GM12878 (cell line): ENCODE measurements around the gene TNPO2. TPM values are rescaled to one million over a fixed set of nuclear protein-coding genes. Genes with fewer than 3 reads are reported as not detected.

Source experiments
- ATAC-seq: fragments of 200-7000 bp; cut with Tn5 transposase; 3 replicates; pipeline ENCODE4 v1.9.1; 2020; ENCODE audit warnings: mild to moderate bottlenecking, moderate library complexity
- BruUV-seq: library from RNA; stranded (reverse); fragments of 400-500 nt; replicated peaks from 2 replicates; lab custom pipeline; 2021; lab: Mats Ljungman, UMichigan
- CTCF ChIA-PET: fragments of 300-600 bp; sonication (Branson Sonifier 250); formaldehyde crosslinking; extraction: SDS; loops from one replicate; lab custom pipeline; 2021; ENCODE audit warnings: inconsistent platforms; lab: Yijun Ruan, JAX
- POLR2A ChIA-PET: fragments of 350-600 bp; formaldehyde crosslinking; extraction: SDS; loops from one replicate; lab custom pipeline; 2021; ENCODE audit warnings: inconsistent platforms; lab: Charles Lee
- RAD21 ChIA-PET: fragments of 300-600 bp; sonication (Branson Sonifier 250); formaldehyde crosslinking; loops from one replicate; lab custom pipeline; 2023; ENCODE audit warnings: antibody characterized with exemption; ENCODE audit not compliant: unreplicated experiment; lab: Charles Lee
- SMC1A ChIA-PET: fragments of 300-600 bp; sonication (Branson Sonifier 250); formaldehyde crosslinking; loops from one replicate; lab custom pipeline; 2023; ENCODE audit not compliant: unreplicated experiment, uncharacterized antibody; lab: Charles Lee
- DNase-seq: peaks from one replicate; pipeline ENCODE4 v3.0.0-alpha.2; 2011; ENCODE audit warnings: low read depth, low spot score
- FAIRE-seq: peaks from 3 replicates; lab custom pipeline; 2011; peaks lifted over from hg19 to GRCh38; lab: Jason Lieb, UNC
- H2AFZ ChIP-seq: 2 replicates; pipeline ENCODE4 v1.6.0; 2011; ENCODE audit warnings: low read depth, low read length, control low read depth; ENCODE audit not compliant: control insufficient read depth
- H3K27ac ChIP-seq: 2 replicates; pipeline ENCODE4 v1.5.1; 2011; ENCODE audit warnings: control low read depth; ENCODE audit not compliant: control insufficient read depth, insufficient read depth
- H3K27me3 ChIP-seq, 2 experiments: replicated peaks in 1 of 2; 2 replicates each; pipeline versions ENCODE4 v1.6.0 to v1.6.1; 2011; ENCODE audit warnings: low read length in 1 of 2; ENCODE audit not compliant: control insufficient read depth in 2 of 2, insufficient read depth in 2 of 2
- H3K36me3 ChIP-seq, 2 experiments: 2 replicates each; pipeline ENCODE4 v1.5.1; 2011; ENCODE audit warnings: low read length in 1 of 2; ENCODE audit not compliant: control insufficient read depth in 2 of 2, insufficient read depth in 2 of 2
- H3K4me1 ChIP-seq: 2 replicates; pipeline ENCODE4 v1.6.1; 2011; ENCODE audit warnings: mild to moderate bottlenecking, low read length, moderate library complexity, mixed read lengths; ENCODE audit not compliant: control insufficient read depth, insufficient read depth
- H3K4me2 ChIP-seq: 2 replicates; pipeline ENCODE4 v1.6.0; 2011; ENCODE audit warnings: control low read depth; ENCODE audit not compliant: control insufficient read depth, insufficient read depth
- H3K4me3 ChIP-seq: fragments of 200-600 bp; sonication (generic); 2 replicates; pipeline ENCODE4 v1.5.1; 2016
- H3K79me2 ChIP-seq: 2 replicates; pipeline ENCODE4 v1.6.0; 2011; ENCODE audit warnings: low read length; ENCODE audit not compliant: control insufficient read depth, insufficient read depth
- H3K9ac ChIP-seq: 2 replicates; pipeline ENCODE4 v1.8.0; 2011; ENCODE audit warnings: low read length, control low read depth, mixed read lengths; ENCODE audit not compliant: control insufficient read depth, insufficient read depth
- H3K9me3 ChIP-seq: replicated peaks from 3 replicates; pipeline ENCODE4 v1.5.1; 2011; ENCODE audit warnings: mild to moderate bottlenecking, low read length; ENCODE audit not compliant: control insufficient read depth, insufficient read depth
- H4K20me1 ChIP-seq: 2 replicates; pipeline ENCODE4 v1.6.0; 2011; ENCODE audit not compliant: control insufficient read depth, insufficient read depth
- BACH1 ChIP-seq: fragments of 450-650 bp; IDR thresholded peaks from 2 replicates; pipeline ENCODE4 v1.6.1; 2017; ENCODE audit warnings: mild to moderate bottlenecking, borderline replicate concordance
- NRF1 ChIP-seq: conservative IDR thresholded peaks from 2 replicates; pipeline ENCODE4 v1.6.1; 2011; ENCODE audit warnings: mild to moderate bottlenecking, low read depth, low read length, improper control_type of control experiment
- POLR2A ChIP-seq: IDR thresholded peaks from 2 replicates; pipeline ENCODE4 v1.6.1; 2011; ENCODE audit warnings: low read depth, mild to moderate bottlenecking, low read length
- POLR2AphosphoS5 ChIP-seq: IDR thresholded peaks from 2 replicates; pipeline ENCODE4 v1.6.1; 2011; ENCODE audit warnings: mild to moderate bottlenecking, low read length, inconsistent platforms
- SMC3 ChIP-seq: IDR thresholded peaks from 2 replicates; pipeline ENCODE4 v1.6.1; 2011; ENCODE audit warnings: low read length, improper control_type of control experiment, borderline replicate concordance
- WGBS: methylation state at CpG from one replicate; pipeline ENCODE4 v1.1.6; 2016; ENCODE audit warnings: low lambda C conversion rate; ENCODE audit not compliant: insufficient replicate concordance, insufficient coverage; ENCODE audit errors: missing lambda C conversion rate; 5-methylcytosine and 5-hydroxymethylcytosine counted together
- in situ Hi-C: fragments of 300-500 bp; cut with MboI; formaldehyde crosslinking; loops from 9 replicates; pipeline ENCODE4 v1.14.3; 2018; ENCODE audit warnings: mixed read lengths
- intact Hi-C: fragments of 100-400 bp; cut with micrococcal nuclease; formaldehyde crosslinking; loops from one replicate; pipeline ENCODE4 v1.14.2; 2022; ENCODE audit not compliant: unreplicated experiment
- polyA plus RNA-seq, 11 experiments: library from polyadenylated mRNA; depleted of rRNA in 4 of 11; unstranded in 6 of 11; stranded (reverse) in 5 of 11; fragments of >200 nt; fragmentation: Nextera tagmentation in 4 of 11; fragmentation: Illumina TruSeq in 1 of 11; extraction: Ambion mirVana in 4 of 11; extraction: Trizol in 1 of 11; gene quantifications; 1 replicate in 1 of 11; 2 replicates in 10 of 11; pipeline versions ENCODE4 v1.2.1 to v1.2.3, GENCODE V29; 2011 to 2016; ENCODE audit warnings: inconsistent platforms in 2 of 11, missing spikeins in 2 of 11, low read depth in 1 of 11
- total RNA-seq, 4 experiments: library from RNA; depleted of rRNA in 3 of 4; stranded (reverse); fragments of >200 nt in 3 of 4; fragmentation: Illumina TruSeq in 1 of 4; extraction: Trizol in 1 of 4; gene quantifications; 2 replicates each; pipeline versions ENCODE4 v1.2.1 to v1.2.3, GENCODE V29; 2013 to 2021

The TNPO2 gene
- total and polyA plus RNA-seq, 10 of the 15 experiments (the other 5 are each of a cell fraction or from before 2014, with no cell fraction given) = 5.5 to 99.7 (median 29.6) TPM

DNA sequence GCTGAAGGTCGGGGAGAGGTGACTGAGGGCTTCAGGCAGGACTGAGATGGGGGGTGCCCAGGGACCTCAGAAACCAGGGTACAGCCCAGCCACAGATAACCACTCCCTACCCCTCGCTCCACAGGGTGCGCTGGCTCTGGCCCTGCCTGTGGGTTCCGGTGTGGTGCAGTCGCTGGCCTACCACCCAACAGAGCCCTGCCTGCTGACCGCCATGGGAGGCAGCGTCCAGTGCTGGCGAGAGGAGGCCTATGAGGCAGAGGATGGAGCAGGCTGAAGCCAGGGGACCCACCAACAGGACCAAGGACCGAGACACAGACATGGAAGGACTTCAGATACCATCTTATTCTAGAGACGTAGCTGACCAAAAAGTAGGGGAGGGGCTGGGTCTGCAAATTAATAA is 48.3 kb downstream of the TNPO2 start:
- Histone ChIP-seq H3K27ac (no peak overlapping the region), H3K4me3 (no peak overlapping the region)
- intact Hi-C loops = no loop called here
- POLR2A ChIA-PET = no interaction called here
- TF ChIP-seq POLR2A (peak; percentile 56), NRF1 (no peak)
- TF ChIP-seq, all 136 proteins: peak for 1
- ATAC-seq = no peak
- no peak for DNase-seq
- H3K9me3 ChIP-seq = no peaks in the 10 kb centered on the region
- SMC1A ChIA-PET = no interaction called here
- CTCF ChIA-PET = interaction anchor here (1.6 kb wide), 1 partner anchor 48 kb away, joined by 5 read pairs; the partner anchor contains the start of gene TNPO2
- in situ Hi-C loops = no loop called here
- RAD21 ChIA-PET = no interaction called here
- no peak for FAIRE-seq
- H3K9ac ChIP-seq = no peak overlapping the region
- H3K27me3 ChIP-seq = no peaks in the 10 kb centered on the region
- BruUV-seq = no TSS peak
- 98% methylated on average over 10 of the region's 10 CpGs for whole genome bisulfite sequencing
- H3K79me2 ChIP-seq = peaks cover 13% of the 10 kb centered on the region
- H2AFZ ChIP-seq = no peak overlapping the region
- H4K20me1 ChIP-seq = no peaks in the 10 kb centered on the region; the same call in 1 of the 2 replicates
- no peak overlapping the region for H3K4me2 ChIP-seq
- peaks cover 9% of the 10 kb centered on the region for H3K4me1 ChIP-seq
- H3K36me3 ChIP-seq = peaks cover 31 to 35% of the 10 kb centered on the region in 2 experiments

DNA sequence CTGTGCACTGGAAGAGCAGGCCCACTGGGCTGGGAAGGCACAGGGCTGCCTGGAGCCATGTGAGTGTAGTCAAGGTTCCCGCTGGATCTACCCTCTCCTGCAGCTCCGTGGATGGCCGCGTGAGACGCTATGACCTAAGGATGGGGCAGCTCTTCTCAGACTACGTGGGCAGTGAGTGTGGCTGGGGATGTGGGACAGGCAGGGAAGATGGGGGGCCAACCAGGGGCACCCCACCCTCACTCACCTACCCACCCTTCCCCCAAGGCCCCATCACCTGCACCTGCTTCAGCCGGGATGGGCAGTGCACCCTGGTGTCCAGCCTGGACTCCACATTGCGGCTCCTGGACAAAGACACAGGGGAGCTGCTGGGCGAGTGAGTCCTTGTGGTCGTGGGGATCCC is 51.0 kb downstream of the TNPO2 start:
- no peaks in the 10 kb centered on the region; the same call in 1 of the 2 replicates for H4K20me1 ChIP-seq
- no peak overlapping the region for H2AFZ ChIP-seq
- RAD21 ChIA-PET = interaction anchor here (1.5 to 2.1 kb wide), 3 partner anchors 62 to 112 kb away, joined by 3 to 9 read pairs (median 5); no protein-coding TSS in a partner anchor
- SMC1A ChIA-PET = interaction anchor here (0.7 to 1.6 kb wide), 4 partner anchors 16 to 111 kb away, joined by 3 to 10 read pairs (median 4); no protein-coding TSS in a partner anchor
- TF ChIP-seq SMC3 (no peak), BACH1 (no peak), POLR2AphosphoS5 (0 out of 2 replicates have a peak, but pooled peaks have one; percentile 15)
- no peak overlapping the region for H3K4me2 ChIP-seq
- intact Hi-C loops = loop anchor here (1.0 to 5.0 kb wide), 2 partner anchors 108 to 470 kb away; no protein-coding TSS in a partner anchor
- BruUV-seq = no TSS peak
- no peaks in the 10 kb centered on the region for H3K9me3 ChIP-seq
- FAIRE-seq (no peak), ATAC-seq (no peak), DNase-seq (no peak)
- peaks cover 13% of the 10 kb centered on the region for H3K4me1 ChIP-seq
- peaks cover 24 to 25% of the 10 kb centered on the region in 2 experiments; a peak in 3 of 4 replicates for H3K36me3 ChIP-seq
- CTCF ChIA-PET = interaction anchor here (0.6 to 2.9 kb wide), 12 partner anchors 8 to 684 kb away, joined by 3 to 16 read pairs (median 4); no protein-coding TSS in a partner anchor
- H3K79me2 ChIP-seq = peaks cover 22% of the 10 kb centered on the region
- POLR2A ChIA-PET = no interaction called here
- 64% methylated on average over 9 of the region's 10 CpGs for WGBS
- H3K27me3 ChIP-seq = no peaks in the 10 kb centered on the region
- H3K4me3 ChIP-seq = no peak overlapping the region
- no peak overlapping the region for H3K9ac ChIP-seq
- in situ Hi-C loops = loop anchor here (5.0 kb wide), 1 partner anchor 110 kb away; no protein-coding TSS in a partner anchor
- no peak overlapping the region for H3K27ac ChIP-seq
